ENCODE data around the gene BEX4.
"Not testable (repeated sequence)": the region's sequence is repeated elsewhere in the genome, so short reads cannot be mapped to it uniquely, and the experiment has no call there.

Gene BEX4, protein sequence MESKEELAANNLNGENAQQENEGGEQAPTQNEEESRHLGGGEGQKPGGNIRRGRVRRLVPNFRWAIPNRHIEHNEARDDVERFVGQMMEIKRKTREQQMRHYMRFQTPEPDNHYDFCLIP

GRCh38 chrX:103214870-103215424 is at the start of gene BEX4:
BEX4 (plus strand) TSS chrX:103215108; CDS start chrX:103216154, 1,046 bp downstream.
- DNase-seq: peak; percentile 58

- DNase-seq: no peak
Observed at GRCh38 chrX:103170216-103170615, 44.7 kb upstream of the BEX4 start.

DNA sequence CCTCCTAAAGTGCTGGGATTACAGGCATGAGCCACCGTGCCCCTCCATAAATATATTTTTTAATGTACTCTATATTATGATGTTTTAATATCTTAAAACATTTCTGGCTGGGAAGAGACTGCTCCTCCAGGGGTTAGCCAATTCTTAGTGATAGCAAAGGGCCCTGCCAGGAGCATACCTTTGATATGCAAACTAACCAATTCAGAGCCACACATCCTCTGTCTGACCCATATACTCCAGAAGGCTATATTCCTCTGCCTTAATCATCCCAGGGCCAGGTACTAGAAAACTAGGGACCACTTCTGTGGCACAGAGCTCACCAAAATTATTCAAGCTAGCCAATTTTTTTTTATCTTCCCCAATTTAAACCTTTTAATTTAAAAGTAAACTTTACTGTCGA is 43.6 kb upstream of the BEX4 start:
- no peak for DNase-seq

DNA sequence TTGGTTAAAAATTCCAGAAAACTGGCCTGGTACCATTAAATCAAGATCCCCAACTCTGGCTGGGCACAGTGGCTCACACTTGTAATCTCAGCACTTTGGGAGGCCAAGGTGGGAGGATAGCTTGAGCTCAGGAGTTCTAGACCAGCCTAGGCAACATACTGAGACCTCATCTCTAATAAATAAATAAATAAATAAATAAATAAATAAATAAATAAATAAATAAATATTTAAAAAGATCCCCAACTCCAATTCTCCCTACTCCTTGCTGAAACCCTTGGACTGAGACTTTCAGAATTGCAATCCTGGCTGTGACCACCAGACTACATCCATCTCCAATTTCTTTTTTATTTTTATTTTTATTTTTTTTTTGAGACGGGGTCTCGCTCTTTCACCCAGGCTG is 39.7 kb upstream of the BEX4 start:
- DNase-seq: not testable (repeated sequence)

DNA sequence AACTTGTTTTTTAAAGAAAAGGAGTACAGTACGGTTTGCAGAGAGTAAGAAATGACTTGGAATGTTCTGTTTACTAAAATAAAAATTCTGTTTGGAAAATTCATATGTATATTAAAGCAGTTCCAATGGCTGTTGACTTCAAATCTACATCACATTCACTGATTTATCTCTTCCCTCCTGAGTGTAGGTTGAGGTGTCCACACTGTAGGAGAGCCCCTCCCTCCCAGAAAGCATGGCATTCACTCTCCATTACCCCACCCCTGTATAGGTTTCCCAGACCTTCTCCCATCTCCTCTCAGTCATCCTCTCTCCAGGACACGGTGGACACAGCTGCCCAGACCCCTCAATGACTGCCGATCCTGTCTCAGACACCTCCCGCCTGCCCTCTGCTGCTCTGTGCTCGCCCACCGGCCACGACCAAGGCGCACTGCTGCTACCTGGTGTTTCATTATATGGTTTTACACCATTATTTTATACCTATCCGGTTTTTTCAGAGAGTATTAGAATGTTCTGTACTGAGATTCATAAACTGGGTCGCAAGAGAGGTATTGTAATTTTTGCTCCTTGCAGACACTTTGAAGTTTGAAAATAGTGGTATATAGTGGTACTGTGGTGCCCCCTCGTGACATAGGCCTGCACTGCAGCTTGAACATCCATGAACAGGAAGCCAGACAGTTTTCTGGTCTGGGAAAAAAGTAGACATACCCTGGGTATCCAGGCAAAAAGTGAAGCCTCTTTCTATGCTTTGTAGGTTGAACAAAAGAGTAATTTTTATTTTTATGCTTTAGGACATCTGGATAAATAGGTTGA is 38.8 kb upstream of the BEX4 start:
- no peak for DNase-seq

- DNase-seq: no peak
Observed at GRCh38 chrX:103177556-103177955, 37.4 kb upstream of the BEX4 start.

DNA sequence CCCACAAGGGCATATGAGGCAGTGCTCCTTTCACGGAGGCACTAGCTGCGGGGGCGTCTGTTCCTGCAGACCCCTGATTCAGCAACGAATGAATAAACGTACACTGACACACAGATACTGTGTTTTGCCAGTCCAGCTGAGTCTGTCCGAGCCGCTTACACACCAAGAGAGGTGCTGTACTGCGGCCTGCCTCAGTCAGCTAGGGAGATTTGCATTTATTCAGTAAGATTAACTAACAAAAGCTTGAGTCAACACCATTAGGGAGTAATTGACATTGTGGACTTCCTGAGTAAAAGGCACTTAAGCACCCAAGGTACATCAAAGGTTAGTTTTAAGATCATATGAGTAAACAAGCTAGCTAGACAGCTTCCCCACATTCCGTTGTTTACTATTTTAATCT is 31.0 kb upstream of the BEX4 start:
- no peak for DNase-seq

DNA sequence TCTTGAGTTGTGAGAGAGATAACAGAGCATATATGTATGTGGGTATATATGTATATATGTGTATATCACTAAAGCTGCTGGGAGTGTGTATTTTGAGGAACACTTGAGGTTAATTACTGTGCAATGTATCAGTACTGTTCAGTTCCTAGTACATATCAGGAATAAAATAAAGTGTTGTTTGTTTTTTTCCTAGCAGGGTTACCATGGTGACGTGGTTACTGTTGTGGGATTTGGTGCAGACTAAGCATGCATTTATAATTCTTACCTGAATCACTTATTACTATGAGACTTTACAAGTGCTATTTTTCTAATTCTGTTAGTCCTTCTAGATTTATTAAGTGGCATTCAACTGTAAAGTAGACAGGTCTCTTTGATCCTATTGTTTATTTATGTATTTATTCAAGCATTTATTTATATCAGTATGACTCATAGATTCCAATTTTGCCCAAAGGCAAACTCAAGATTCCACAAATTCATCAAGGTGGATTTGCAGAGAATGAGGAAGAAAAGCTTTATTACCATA is 26.9 kb upstream of the BEX4 start:
- no peak for DNase-seq

DNA sequence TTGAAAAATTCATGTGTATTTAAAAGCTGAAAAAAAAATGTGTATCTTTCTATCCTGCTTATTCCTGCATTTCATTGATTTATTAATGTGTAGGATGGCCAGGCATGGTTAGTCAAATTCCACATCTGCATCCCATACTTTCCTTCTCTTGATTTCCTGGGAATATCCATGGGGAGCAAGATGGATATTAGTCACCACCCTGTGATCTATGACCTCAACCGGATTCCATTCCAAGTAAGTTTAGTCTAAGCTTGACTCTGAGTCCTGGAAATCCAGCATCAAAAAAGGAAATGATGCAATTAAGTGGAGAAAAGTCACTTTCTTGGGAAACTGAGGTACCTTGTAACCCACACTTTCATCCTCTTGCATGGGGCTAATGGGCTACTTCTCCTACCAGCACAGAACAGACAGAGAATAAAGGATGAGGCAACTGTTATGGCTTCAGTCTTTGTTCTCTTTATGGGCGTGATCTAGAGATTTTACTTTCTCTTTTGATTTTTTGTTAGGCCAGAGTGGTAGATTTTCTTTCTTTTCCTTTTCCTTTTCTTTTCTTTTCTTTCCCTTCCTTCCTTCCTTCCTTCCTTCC is 17.1 kb upstream of the BEX4 start:
- DNase-seq: no peak

DNA sequence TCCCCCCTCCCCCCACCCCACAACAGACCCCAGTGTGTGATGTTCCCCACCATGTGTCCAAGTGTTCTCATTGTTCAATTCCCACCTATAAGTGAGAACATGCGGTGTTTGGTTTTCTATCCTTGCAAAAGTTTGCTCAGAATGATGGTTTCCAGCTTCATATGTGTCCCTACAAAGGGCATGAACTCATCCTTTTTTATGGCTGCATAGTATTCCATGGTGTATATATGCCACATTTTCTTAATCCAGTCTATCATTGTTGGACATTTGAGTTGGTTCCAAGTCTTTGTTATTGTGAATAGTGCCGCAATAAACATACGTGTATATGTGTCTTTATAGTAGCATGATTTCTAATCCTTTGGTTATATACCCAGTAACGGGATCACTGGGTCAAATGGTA is 16.2 kb upstream of the BEX4 start:
- not testable (repeated sequence) for DNase-seq

- DNase-seq: no peak
Observed at GRCh38 chrX:103201041-103201440, 13.9 kb upstream of the BEX4 start.

- DNase-seq: no peak
Observed at GRCh38 chrX:103210056-103210455, 4.9 kb upstream of the BEX4 start.

DNA sequence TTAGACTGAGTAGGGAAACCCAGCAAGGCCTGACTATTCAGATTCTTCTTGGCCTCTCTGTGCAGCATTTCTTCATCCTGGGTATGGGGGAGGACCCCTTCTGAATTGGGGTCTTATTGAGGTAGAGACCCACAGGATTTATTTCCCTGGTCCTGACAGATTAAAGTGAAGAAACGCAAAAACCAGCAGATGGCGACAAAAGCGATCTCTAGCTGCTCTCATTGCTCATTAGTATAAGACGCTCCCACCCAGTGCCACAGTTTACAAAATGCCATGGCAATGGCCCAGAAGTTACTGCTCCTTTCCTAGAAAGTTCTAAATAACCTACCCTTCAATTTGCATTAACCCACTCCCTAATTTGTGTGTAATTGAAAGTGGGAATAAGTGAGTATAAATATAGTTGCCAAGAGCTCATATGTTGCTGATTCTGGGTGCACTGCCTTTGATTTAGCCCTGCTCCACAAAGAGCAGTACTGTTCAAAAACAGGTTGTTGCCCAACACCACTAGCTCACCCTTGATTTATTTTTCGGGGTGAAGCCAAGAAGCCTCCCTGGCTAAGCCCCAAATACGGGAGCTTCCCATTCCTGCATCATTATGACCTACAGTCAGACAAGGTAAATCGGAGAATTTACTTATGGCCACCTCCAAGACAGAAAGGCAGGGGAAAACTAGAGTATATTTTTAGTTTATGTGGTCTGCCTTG is 3.7 kb upstream of the BEX4 start:
- peak; percentile 5 for DNase-seq

- no peak for DNase-seq
Observed at GRCh38 chrX:103212749-103213457, 2.0 kb upstream of the BEX4 start.

DNA sequence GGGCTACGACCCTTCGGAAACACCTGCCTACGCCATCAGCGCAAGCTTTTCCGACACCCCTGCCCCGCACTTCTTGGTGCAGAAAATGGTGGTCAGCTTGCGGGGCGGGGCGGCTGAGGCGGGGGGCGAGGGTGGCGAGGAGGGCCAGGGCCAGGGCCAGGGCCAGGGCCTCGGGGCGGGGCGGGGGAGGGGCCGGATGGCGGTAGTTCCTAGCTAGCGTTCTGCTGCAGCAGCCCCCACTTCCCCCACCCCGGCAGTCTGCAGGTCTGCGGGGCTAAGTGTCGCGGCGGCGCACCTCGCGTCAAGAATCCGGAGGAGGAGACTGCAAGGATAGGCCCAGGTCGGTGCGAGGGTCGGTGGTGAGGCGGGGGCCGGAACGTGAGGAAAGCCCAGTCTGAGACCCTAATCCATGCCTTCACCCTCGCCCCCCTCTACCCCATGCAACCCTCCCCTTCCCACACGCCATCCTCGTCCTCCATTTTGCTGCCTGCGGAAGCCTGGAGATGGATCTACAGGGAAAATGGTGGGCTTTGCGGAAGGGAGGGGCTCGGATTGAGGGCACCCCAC is 600 bp downstream of the BEX4 start:
- DNase-seq: peak; percentile 18

- no peak for DNase-seq
Observed at GRCh38 chrX:103220511-103221323, 5.8 kb downstream of the BEX4 start.

- DNase-seq: not testable (repeated sequence)
Observed at GRCh38 chrX:103225918-103226317, 11.0 kb downstream of the BEX4 start.

DNA sequence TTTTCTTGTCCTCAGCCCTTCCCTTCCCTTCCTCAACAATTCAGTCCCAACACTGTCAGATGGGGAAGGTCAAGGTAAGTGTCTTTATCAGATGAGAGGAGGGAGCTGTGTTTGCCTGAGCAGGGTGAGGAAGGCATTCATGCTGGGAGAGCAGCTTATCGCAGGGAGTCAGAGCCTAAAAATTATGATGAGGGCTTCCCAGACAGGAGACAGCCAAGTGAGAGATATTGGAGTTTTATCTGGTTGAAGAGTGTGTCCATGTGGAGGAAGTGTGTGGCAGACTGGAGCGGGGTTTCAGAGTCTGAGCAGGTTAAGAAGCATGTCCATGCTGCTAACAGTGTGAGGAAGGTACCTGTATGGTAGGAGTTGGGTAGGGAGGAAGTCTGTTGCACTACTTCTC is 18.4 kb downstream of the BEX4 start:
- no peak for DNase-seq

GRCh38 chrX:103234869-103235268 is 20.0 kb downstream of the BEX4 start:
- DNase-seq: no peak

- DNase-seq: not testable (repeated sequence)
Observed at GRCh38 chrX:103235608-103236007, 20.7 kb downstream of the BEX4 start.

DNA sequence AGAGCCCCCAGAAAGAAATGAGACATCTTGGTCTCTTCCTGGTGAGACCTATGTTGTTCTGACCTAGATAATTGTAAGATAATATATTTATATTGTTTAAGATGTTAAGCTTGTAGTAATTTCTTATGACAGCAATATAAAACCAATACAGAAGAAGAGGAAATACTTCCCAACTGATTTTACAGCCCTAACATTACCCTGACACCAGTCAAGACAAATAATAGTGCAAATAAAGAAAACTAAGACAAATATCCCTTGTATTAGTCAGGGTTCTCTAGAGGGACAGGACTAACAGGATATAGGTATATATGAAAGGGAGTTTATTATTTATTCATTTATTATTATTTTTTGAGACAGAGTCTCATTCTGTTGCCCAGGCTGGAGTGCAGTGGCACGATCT is 21.4 kb downstream of the BEX4 start:
- DNase-seq: no peak

All from NCI-H2171 (cell line).